Hepatic stellate cell (primary cell): ENCODE data around the gene DAGLA.
A peak's percentile ranks its signal among the peaks of the same experiment; 100 is the strongest.
"Not testable (repeated sequence)": the region's sequence is repeated elsewhere in the genome, so short reads cannot be mapped to it uniquely, and the experiment has no call there.

Experiments
- DNase-seq: peaks from one replicate; pipeline ENCODE4 v3.0.0; 2011; ENCODE audit warnings: low spot score

The DAGLA gene

DNA sequence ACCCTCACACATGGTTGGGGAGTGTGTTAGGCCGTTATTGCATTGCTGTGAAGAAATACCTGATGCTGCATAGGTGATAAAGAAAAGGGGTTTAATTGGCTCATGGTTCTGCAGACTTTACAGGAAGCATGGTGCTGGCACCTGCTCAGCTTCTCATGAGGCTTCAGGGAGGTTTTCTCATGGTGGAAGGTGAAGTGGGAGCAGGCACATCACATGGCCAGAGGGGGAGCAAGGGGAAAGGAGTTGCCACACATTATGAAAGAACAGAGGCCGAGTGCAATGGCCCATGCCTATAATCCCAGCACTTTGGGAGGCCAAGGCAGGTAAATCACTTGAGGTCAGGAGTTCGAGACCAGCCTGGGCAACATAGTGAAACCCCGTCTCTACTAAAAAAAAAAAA is 19.2 kb upstream of the DAGLA start:
- DNase-seq = not testable (repeated sequence)

DNA sequence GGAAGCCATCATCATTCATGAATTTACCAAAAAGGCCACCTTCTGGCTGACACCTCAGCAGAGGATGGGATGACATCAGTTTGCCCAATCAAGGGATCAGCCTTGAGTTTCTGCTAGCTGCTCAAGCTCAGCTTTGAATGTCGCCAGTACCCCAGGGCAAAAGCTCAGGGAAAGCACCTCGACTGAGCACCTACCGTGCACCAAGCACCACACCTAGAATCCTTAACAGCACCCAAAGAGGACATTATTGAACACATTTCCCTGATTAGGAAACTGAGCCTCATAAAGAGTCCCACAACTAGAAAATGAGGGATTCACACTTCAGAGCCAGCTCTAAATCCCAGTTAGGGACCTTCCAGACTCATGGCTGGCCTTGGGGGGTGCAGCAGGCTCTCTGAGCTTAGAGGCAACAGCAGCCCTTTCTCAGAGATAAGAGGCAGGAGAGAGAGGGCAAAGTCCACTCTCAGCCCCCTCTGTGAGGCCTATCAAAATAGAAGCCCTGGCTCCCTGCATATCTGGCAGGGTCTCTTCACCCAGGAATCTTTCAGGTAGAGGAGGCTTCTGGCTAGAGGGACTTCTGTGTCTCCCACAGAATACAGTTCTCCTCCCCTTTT is 13.4 kb upstream of the DAGLA start:
- DNase-seq = no peak

DNA sequence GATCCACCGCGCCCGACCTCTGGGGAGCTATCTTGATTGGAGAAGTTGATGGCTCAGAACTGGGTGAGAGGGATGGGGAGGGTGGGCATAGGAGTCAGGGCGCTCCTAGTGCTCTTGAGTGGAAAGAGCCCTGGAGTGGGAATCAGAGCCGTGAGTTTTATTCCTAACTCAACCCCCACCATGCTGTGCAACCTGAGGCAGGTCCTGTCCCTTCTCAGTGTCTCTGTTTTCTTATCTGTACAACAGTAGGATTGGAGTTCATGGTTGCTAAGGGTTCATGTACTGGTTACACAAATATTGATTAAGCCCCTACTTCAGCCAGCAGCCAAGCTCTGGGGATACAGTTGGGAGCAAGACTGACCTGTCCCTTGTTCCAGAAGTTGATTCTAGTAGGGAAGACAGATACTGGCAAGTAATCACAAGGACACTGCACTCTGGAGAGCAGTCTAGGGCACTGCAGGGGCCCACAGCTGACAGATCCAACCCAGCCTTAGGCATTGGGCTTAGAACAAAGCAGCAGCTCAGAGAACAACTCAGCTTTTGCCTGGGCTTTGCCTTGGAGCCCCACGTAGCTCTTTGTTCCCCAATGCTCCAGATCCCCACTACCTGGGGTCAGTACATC is 12.4 kb upstream of the DAGLA start:
- no peak for DNase-seq

DNA sequence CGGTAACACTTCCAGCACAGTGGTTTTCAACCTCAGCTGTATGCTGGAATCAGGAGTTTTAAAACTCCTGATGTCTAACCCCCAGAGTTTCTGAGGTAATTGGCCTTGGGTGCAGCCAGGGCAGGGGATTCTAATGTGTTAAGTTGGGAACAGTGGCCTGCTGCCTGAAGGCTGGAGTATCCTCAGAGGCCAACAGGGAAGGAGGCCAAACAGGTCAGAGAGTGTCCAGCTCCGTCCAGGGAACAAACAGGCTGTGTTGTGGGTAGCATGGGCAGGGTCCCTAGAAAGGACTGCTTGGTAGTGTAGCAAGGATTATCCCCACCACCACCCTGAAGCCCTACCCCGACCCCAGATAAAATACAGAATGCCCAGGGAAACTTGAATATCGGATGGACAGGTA is 10.8 kb upstream of the DAGLA start:
- no peak for DNase-seq

DNA sequence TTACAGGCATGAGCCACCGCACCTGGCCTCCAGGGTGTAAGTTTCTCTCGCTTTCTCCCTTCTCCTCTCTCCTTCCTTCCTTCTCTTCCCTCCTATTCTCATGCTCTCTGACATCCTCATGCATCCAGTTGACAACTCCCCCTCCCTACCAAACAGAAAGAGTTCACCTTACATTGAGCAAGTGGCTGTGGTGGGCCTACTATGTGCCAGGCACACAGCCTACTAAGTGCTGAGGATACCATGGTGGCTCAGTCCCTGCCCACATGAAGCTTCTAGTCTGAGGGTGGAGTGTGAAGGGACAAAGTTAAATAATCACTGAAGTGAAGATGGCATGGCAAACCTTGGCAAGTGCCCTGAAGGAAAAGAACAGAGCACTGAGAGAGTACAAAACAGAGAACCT is 9.6 kb upstream of the DAGLA start:
- no peak for DNase-seq

DNA sequence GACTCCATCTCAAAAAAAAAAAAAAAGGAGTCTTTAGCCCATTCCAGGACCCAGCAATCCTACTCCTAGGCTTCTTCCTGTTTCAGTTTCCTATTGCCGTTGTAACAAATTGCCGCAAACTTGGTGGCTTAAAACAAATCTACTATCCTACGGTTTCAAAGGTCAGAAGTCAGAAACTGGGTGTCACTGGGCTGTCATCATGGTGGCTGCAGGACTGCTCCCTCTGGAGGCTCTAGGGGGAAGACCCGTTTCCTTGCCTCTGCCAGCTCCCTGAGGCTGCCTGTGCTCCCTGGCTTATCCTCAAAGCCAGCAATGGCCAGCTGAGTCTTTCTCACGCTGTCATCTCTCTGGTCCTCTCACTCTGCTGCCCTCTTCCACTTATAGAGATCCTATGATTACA is 8.7 kb upstream of the DAGLA start:
- no peak for DNase-seq

DNA sequence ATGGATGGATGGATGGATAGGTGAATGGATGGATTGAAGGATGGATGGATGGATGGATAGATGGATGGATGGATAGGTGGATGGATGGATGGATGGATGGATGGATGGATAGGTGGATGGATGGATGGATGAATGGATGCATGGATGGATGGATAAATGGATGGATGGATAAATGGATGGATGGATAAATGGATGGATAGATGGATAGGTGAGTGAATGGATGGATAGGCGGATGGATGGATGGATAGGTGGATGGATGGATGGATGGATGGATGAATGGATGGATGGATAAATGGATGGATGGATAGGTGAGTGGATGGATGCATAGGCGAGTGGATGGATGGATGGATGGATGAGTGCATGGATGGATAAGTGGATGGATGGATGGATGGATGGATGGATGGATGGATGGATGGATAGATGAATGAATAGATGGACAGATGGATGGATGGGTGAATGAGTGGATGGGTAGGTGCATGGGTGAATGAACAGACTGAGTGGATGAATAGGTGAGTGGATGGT is 6.2 kb upstream of the DAGLA start:
- DNase-seq = not testable (repeated sequence)

DNA sequence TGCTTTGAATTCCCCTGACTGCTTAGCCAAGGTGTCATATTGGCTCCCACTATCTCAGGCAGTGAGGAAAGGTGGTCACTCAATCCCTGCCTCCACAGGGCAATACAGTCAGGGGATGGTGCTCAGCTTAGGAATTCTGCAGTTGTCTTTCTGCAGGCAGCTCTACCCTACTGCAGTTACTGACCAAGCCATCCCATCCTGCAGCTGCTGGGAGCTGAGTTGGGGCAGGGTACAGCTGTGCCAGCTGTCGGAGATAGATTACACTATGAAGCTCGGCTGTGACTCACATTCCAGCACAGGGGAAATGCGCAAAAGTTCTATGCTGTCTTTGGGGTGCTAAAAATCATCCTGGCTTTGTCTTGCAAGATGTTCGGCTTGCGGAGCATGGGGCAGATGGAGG is 4.4 kb upstream of the DAGLA start:
- DNase-seq = no peak

DNA sequence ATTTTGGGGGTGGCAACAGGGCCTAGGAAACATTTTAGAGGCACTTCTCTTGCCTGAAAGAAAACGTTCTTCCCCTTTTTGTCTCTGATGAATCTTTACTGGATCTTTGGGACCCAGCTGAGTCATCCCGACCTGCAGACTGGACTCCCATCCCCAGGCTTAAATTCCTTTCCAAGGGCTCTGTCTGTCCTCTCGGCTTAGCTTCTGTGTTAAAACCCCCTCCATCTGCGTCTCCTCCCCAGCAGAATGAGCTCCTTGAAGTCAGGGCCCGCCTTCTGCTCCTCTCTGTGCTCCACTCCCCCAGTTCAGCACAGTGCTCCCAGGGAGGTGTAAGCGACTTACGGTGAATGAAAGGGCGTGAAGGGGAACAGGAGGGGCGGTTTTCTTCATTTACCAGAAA is 895 bp upstream of the DAGLA start:
- no peak for DNase-seq

DNA sequence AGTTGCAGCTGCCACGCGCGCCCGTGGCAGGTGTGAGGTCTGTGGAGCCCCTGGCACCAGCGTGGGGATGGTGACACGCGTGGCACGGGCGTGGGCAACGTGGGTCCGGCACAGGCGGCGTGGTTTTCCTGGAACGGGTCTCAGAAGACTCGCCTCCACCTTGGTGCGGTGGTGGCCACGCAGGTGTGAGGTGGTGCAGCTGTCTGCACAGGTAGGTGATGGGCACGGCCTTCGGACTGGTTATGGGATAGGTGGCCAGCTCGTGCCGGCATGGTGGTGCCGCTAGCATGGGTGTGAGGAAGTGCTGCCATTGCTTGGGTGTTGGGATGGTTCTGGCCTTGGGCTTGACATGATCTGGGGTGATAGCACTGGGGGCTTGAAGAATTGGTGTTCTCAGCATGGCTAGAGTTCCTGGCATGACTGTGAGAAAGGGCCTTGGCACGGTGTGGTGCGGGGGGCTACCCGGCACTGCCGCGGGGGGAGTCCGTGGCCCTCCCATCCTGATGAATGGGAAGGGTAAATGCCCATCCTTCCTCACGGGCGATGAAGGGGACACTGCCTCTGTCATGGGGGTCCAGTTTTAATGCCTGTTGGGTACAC is 531 bp downstream of the DAGLA start:
- no peak for DNase-seq

DNA sequence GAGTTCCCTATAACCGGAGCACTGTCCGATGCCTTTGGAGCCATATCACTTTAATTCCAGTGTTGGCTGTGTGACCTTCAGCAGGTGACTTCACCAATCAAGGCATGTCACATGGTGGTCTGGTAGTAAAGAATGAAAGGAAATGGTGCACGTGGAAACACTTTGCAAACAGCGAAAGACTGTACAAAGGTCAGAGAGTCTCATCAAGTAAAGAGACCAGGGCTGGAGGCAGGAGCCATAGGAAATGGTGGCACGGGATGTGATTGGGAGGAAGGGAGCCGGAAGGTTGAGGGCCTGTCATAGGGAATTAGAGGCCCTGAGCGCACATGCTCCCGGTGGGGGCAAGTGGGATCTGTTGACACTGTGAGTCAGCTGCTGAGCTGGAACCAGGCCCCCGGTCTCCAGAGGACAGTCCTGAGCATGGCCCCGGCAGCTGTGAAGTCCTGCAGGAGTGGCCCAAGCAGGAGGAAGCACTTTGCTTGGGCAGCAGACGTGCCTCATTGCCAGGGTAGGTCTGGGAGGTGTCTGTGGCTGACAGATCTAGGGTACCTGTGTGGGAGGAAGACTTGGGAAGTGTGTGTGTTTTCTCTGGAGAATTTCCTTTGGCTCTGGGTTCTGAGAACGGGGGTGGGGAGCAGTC is 2.0 kb downstream of the DAGLA start:
- peak; percentile 91 for DNase-seq

DNA sequence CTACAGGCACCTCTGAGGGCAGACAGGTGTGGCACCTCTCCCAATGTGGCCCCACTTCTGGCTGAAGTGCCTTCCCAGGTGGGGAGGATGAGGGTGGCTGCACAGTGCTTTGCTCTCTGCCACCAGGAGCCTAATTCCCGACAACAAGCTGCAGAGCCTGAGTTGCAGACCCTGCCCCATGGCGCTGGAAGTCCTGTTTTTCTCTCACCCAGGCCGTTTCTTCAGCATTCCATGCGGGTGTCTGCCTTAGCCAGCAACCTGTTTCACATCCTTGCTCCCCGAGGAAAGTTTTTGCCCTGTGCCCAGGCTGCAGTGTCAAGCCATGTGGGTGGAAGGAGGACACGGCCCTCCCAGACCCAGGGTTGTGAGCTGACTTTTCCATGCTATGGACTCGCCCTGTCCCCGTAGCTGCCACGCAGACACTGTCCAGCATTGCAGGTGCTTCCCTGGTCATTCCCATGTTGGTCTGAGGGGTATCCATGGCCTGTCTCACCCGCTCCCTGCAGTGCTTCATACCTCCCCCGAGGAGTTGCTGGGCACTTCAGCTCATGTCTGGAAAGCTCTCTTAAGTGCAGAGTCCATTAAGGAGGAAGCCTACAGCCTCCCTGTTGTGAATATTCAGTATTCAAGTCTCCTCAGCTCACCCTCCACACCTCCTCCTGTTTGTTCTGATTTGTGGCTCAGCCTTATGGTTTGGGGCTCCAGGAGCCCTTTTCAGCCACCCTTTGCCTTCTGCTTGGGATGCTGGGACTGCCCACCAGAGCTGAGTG is 2.9 kb downstream of the DAGLA start:
- DNase-seq = no peak

DNA sequence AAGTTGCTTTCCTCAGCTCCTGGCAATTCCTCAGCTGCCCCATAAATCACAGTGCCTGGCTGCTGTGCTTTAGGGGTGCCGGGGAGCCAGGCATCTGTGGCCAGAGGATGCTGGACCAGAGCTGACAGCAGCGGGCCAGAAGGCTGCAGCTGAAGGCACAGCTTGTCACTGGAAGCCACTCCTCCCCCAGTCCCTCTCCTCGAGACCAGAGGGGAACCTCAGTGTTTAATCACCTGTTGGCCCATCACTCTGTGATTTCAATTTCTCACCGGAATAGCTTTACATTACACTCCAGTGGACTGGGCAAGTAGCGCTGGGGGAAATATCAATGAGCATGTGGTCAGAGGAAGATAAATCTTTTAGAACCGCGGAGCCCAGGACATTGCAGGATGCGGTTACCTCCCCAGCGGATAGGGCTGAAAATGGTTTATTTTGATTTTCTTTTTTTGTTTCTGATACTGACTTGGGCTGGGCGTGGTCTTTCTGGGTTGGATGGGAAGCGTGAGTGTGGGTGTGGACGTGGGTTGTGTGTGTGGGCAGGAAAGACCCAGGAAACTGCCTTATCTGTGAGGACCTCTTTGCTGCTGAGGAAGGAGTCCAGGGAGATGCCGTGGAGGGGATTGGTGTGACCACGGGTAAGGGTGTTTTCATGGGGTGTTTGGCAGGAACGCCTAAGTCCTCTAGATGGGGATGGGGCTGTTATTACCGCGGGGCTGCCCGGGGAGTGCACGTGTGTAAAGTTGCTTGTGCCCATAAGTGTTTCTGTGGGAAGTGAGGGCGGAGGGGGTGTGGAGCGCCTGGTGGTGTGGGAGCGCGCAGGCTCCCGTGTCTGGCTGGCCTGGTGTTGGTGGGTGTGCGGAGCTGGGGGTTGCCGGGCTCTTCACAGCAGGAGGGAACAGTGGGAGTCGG is 4.0 kb downstream of the DAGLA start:
- peak; percentile 54 for DNase-seq

DNA sequence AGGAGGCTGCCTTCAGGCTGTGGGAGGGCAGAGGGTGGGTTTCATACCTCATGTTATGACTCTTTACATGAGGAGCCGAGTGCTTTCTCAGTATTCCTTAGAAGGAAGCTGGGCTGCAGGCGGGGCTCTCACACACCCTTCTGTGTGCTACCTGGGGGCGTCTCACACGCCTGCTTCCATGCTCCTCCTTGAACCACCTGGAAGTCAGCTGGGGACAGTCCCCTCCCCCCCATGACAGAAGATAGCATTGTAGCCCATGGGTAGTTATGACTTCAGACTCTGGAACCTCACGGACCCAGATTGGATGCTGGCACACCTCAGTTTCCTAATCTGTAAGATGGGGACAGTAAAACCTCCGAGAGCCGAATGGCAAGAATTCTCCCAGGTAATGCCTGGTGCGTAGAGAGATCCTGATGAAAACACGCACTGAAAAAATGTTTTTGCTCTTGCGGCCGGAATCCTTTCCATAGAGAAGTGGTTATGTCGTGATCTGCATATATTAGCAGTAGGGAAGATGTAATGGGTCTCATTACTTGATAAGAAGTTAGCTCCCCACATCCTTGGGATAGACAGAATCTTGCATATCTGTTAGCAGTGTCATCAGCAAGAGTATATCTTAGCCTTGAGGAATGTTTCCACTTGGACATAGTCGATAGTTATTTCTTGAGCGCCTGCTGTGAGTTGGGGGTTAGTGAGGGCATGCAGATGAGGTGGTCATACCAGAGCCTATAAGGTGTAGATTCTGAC is 4.9 kb downstream of the DAGLA start:
- DNase-seq = peak; percentile 60

DNA sequence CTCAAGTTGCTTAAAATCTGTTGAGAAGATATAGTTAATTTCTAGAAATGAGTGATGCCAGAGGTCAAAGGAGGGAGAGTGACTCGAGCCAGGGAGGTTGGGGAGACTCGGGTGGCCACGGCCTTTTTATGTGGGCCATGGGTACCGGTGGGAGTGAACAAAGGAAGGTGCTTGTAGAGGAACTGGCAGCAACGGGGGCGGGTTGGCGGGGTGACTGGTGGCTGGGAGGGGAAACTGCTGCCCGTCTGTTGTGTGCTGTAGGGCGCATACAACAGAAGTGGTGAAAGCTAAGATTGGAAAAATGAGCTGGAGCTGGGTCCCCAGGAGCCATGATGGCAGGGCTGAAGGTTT is 5.4 kb downstream of the DAGLA start:
- DNase-seq = no peak

DNA sequence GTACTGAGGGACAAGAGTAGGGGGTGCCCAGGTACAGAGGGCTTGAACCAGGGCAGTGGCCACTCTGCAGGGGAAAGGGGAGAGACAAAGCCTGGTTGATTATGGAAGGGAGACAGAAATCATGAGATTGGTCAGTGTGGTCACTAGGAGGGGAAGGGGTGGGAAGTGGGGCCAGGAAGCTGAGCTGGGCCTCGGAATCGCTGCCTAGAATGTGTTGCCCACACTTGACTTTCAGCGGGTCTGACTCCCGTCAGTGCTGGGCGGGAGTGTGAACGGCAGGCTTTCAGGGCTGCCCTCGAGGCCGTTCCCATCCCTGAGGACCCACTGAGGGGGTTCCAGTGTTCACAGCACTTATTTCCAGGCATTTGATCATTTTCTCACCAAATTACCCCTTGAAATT is 5.9 kb downstream of the DAGLA start:
- DNase-seq = no peak

DNA sequence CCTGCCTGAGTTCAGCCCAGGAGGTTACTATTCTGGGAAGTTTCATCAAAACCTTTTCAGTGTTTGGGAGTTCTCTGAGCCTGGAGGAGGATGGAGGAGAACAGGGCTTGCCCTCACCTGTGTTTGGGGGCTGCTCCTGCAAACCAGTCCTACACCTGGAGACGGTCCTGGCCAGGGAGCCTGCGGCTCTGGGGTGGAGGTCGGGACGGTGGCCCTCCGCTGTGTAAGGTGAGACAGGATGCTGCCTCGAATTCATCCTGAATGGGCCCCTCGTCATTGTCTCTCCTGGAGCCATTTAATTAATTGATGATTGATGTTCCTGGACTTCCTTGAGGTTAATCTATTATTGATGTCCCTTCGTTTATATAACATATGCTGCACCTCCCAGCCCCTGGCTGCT is 6.3 kb downstream of the DAGLA start:
- no peak for DNase-seq

DNA sequence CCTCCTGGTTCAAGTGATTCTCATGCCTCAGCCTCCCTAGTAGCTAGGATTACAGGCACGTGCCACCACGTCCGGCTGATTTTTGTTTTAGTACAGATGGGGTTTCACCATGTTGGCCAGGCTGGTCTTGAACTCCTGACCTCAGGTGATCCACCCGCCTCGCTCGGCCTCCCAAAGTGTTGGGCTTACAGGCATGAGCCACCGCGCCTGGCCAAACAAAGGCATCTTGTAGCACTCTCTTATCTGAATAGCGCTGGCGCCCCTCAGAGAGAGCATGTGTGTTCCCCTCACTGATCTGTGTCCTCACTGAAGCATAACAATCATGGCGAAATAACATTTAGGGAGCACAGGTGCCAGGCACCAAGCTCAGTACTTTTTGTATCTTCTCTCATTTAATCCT is 7.2 kb downstream of the DAGLA start:
- no peak for DNase-seq

DNA sequence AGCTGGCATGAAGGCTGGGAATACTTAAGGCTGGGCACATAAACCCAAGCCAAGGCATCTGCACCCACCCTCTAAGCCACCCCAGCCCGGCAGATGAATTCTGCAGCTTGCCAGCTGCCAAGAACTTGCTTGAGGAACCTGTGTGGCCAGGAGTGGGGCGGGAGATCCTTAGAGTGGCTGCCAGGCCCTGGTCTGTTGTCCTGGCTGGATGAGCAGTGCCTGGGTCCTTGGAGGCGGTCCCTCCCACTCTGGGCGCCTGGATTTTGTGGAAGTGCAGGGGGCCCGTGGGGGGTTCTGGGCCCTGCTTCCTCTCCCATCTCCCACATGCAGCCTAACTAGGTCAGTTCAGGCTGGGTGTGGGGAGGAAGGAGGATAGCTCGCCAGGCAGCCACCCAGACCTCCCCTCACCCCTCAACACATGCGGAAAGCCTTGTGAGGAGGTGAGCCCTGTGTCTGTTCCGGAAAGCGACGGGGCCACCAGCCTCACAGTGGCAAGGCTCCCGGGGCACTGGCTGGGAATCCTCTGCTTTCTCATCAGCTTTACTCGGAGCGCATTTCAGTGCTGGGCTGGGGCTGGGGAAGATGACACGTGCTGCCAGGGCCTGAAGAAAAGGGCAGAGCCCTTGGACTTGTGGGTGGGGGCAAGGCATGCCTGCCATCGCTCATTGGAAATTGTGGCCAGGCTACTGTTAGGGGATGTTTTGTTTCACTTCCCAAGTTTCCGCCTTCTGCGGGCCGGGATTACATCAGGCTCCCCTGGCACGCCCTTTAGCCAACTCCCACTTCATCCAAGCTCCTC is 8.4 kb downstream of the DAGLA start:
- DNase-seq = no peak

DNA sequence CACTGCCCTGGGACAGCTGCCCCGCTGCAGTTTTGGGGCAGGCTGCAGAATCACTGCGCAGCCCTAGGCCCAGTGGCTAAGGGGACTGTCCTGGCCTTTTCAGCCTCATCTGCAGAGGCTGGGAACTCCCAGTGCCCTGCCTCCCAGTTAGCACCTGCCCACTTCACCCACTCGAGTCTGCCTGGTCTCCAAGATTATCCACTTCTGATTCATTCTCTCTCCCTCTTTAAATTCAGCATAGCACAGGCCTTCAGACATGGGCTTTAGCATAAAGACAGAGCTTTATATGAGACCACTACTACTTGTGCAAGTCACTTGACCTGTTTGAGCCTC is 8.9 kb downstream of the DAGLA start:
- no peak for DNase-seq
